GM21737 (cell line): Measurements from ENCODE around the gene SLC4A1.

Experiments
- ATAC-seq: cut with Tn5 transposase; IDR thresholded peaks from one replicate; pipeline ENCODE4 v1.9.1; 2021; ENCODE audit warnings: mild to moderate bottlenecking, moderate library complexity; ENCODE audit not compliant: unreplicated experiment

Gene SLC4A1

GRCh38 chr17:44221862-44222111 lies 46.1 kb downstream of the SLC4A1 start:
- no peak for ATAC-seq

- no peak for ATAC-seq
Measured at GRCh38 chr17:44221084-44221861, 46.7 kb downstream of the SLC4A1 start.

GRCh38 chr17:44220213-44221083 lies 47.5 kb downstream of the SLC4A1 start:
- peak; percentile 9 for ATAC-seq

- peak; percentile 7 for ATAC-seq
Measured at GRCh38 chr17:44219616-44220212, 48.2 kb downstream of the SLC4A1 start, which contains the start of gene UBTF. Gene UBTF, minus strand, starts transcription at chr17:44219675. Its CDS starts 1,446 bp downstream, at chr17:44218229.

- peak; percentile 35 for ATAC-seq
Measured at GRCh38 chr17:44219108-44219615, 48.8 kb downstream of the SLC4A1 start.

GRCh38 chr17:44218344-44219107 lies 49.4 kb downstream of the SLC4A1 start:
- ATAC-seq, result peak; percentile 29

- ATAC-seq, result no peak
Measured at GRCh38 chr17:44217738-44218343, 50.1 kb downstream of the SLC4A1 start.

GRCh38 chr17:44216694-44217093 lies 51.2 kb downstream of the SLC4A1 start:
- no peak for ATAC-seq

- no peak for ATAC-seq
Measured at GRCh38 chr17:44216173-44216572, 51.8 kb downstream of the SLC4A1 start.

GRCh38 chr17:44214896-44215295 lies 53.0 kb downstream of the SLC4A1 start:
- ATAC-seq, result no peak

- ATAC-seq, result no peak
Measured at GRCh38 chr17:44214230-44214494, 53.8 kb downstream of the SLC4A1 start.

GRCh38 chr17:44213403-44214229 lies 54.3 kb downstream of the SLC4A1 start:
- ATAC-seq, result no peak

- no peak for ATAC-seq
Measured at GRCh38 chr17:44212507-44213402, 55.2 kb downstream of the SLC4A1 start.

GRCh38 chr17:44211281-44212265 lies 56.4 kb downstream of the SLC4A1 start:
- no peak for ATAC-seq

- ATAC-seq, result peak; percentile 70
Measured at GRCh38 chr17:44210342-44211192, 57.4 kb downstream of the SLC4A1 start.

GRCh38 chr17:44209786-44210341 lies 58.1 kb downstream of the SLC4A1 start:
- no peak for ATAC-seq
